ENCODE results near the gene THADA. TPM values are rescaled to one million over a fixed set of nuclear protein-coding genes. Genes with fewer than 3 reads are reported as not detected.

THADA gene
- total RNA-seq, 2 experiments from 2014 or later: 31.2 to 32.3 TPM

- ChIA-PET CTCF (ENCODE audit: unreplicated experiment) (no interaction called here), POLR2A (interaction anchor here (0.8 kb wide), 1 partner anchor 102 kb away, joined by 6 read pairs; no protein-coding TSS in a partner anchor)
- intact Hi-C loops (cut with micrococcal nuclease; ENCODE audit: unreplicated experiment): no loop called here
- H3K9me2 ChIP-seq (ENCODE audit: insufficient read depth, low read length): no peaks in the 10 kb centered on the region
- no peaks in the 10 kb centered on the region for H3K9me3 ChIP-seq (ENCODE audit: low read length)
- peak overlapping the region; percentile 91 for H2AFZ ChIP-seq (ENCODE audit: low read length)
- H3K27ac ChIP-seq (ENCODE audit: low read depth, low read length, poor library complexity, severe bottlenecking): peak overlapping the region; percentile 15
- BruUV-seq (replicated peaks): no TSS peak
- H3K79me2 ChIP-seq (ENCODE audit: insufficient read depth, low read depth, low read length): no peaks in the 10 kb centered on the region
- TF ChIP-seq EZH2phosphoT487 (IDR thresholded peaks at IDR 0.05; ENCODE audit: borderline replicate concordance, low read depth, low read length) (no peak), CTCF (conservative IDR thresholded peaks at IDR 0.05; ENCODE audit: low read length) (no peak)
- H3K4me2 ChIP-seq (ENCODE audit: low read length): peak overlapping the region; percentile 62
- peaks cover 22% of the 10 kb centered on the region for H3K4me1 ChIP-seq (ENCODE audit: insufficient read depth, low read length, poor library complexity, severe bottlenecking)
- no peaks in the 10 kb centered on the region for H4K20me1 ChIP-seq (ENCODE audit: insufficient read depth, low read length)
- no peaks in the 10 kb centered on the region for H3K36me3 ChIP-seq (ENCODE audit: insufficient read depth, low read length)
- peak; percentile 35 for DNase-seq (ENCODE audit: low spot score)
- H3K4me3 ChIP-seq (ENCODE audit: low read depth, low read length, poor library complexity, severe bottlenecking): peak overlapping the region; percentile 42
Measured at GRCh38 chr2:43634604-43635306, 38.9 kb upstream of the THADA start.

GRCh38 chr2:43631618-43632317, 35.9 kb upstream of the THADA start:
- intact Hi-C loops (cut with micrococcal nuclease; ENCODE audit: unreplicated experiment): no loop called here
- no TSS peak for BruUV-seq (replicated peaks)
- TF ChIP-seq CTCF (conservative IDR thresholded peaks at IDR 0.05; ENCODE audit: low read length): no peak
- TF ChIP-seq EZH2phosphoT487 (IDR thresholded peaks at IDR 0.05; ENCODE audit: borderline replicate concordance, low read depth, low read length): no peak
- Histone ChIP-seq H3K9me3 (ENCODE audit: low read length) (no peaks in the 10 kb centered on the region), H4K20me1 (ENCODE audit: insufficient read depth, low read length) (no peaks in the 10 kb centered on the region), H3K4me3 (ENCODE audit: low read depth, low read length, poor library complexity, severe bottlenecking) (no peak overlapping the region), H2AFZ (ENCODE audit: low read length) (no peak overlapping the region; the same call in 1 of the 2 replicates), H3K9me2 (ENCODE audit: insufficient read depth, low read length) (no peaks in the 10 kb centered on the region), H3K27ac (ENCODE audit: low read depth, low read length, poor library complexity, severe bottlenecking) (no peak overlapping the region), H3K4me1 (ENCODE audit: insufficient read depth, low read length, poor library complexity, severe bottlenecking) (peaks cover 22% of the 10 kb centered on the region), H3K4me2 (ENCODE audit: low read length) (no peak overlapping the region), H3K36me3 (ENCODE audit: insufficient read depth, low read length) (no peaks in the 10 kb centered on the region), H3K79me2 (ENCODE audit: insufficient read depth, low read depth, low read length) (no peaks in the 10 kb centered on the region)
- ChIA-PET CTCF (ENCODE audit: unreplicated experiment) (no interaction called here), POLR2A (interaction anchor here (0.7 to 1.0 kb wide), 3 partner anchors 63 to 1799 kb away, joined by 3 to 4 read pairs (median 3); no protein-coding TSS in a partner anchor)
- no peak for DNase-seq (ENCODE audit: low spot score)

Measured in OCI-LY7 (cell line).